GM13976 (cell line): ENCODE results near the gene DMRTC2.
A peak's percentile ranks its signal among the peaks of the same experiment; 100 is the strongest.

ENCODE experiments used
- DNase-seq: peaks from one replicate; pipeline ENCODE4 v3.0.0; 2012; ENCODE audit warnings: low spot score
- CTCF ChIP-seq: IDR thresholded peaks from 2 replicates; pipeline ENCODE4 v1.5.1; 2012; ENCODE audit warnings: borderline replicate concordance, mild to moderate bottlenecking; ENCODE audit not compliant: insufficient read depth; ENCODE audit errors: extremely low read depth, missing control alignments, control extremely low read depth
- in situ Hi-C: fragments of 300-500 bp; cut with MboI; formaldehyde crosslinking; loops from one replicate; pipeline ENCODE4 v1.12.0; 2022; ENCODE audit warnings: low sequenced_read_pairs, mixed read lengths, inconsistent platforms; ENCODE audit not compliant: unreplicated experiment

The DMRTC2 gene

GRCh38 chr19:41804336-41804735, 40.5 kb upstream of the DMRTC2 start:
- in situ Hi-C loops, result no loop called here
- no peak for DNase-seq
- no peak for TF ChIP-seq CTCF

GRCh38 chr19:41807176-41807575, 37.7 kb upstream of the DMRTC2 start:
- no peak for TF ChIP-seq CTCF
- no peak for DNase-seq
- in situ Hi-C loops, result no loop called here

- no peak for DNase-seq
- in situ Hi-C loops, result no loop called here
- TF ChIP-seq CTCF, result no peak
Observed at GRCh38 chr19:41808663-41809566, 35.9 kb upstream of the DMRTC2 start.

- in situ Hi-C loops, result no loop called here
Observed at GRCh38 chr19:41810301-41810700, 34.5 kb upstream of the DMRTC2 start.

GRCh38 chr19:41811036-41811435, 33.8 kb upstream of the DMRTC2 start:
- no peak for TF ChIP-seq CTCF
- DNase-seq, result peak; percentile 39
- in situ Hi-C loops, result no loop called here

More at GRCh38 chr19:41810301-41810700, 34.5 kb upstream of the DMRTC2 start:
- no peak for TF ChIP-seq CTCF
- no peak for DNase-seq

GRCh38 chr19:41811981-41812380, 32.9 kb upstream of the DMRTC2 start:
- no peak for TF ChIP-seq CTCF
- DNase-seq, result no peak
- in situ Hi-C loops, result no loop called here
